ENCODE data around the gene BPGM. TPM values are rescaled to one million over a fixed set of nuclear protein-coding genes. Genes with fewer than 3 reads are reported as not detected.
A peak's percentile ranks its signal among the peaks of the same experiment; 100 is the strongest.

The BPGM gene
- total RNA-seq, 4 donors from 2014 or later = 8.8 to 24.9 (median 24.0) TPM

GRCh38 chr7:134705716-134706115 lies 59.1 kb downstream of the BPGM start:
- 20 to 50% methylated on average over 2 of the region's 2 CpGs for WGBS, 2 donors
- Histone ChIP-seq H3K27ac (peak overlapping the region in 2 of 4 donors; percentile 93 to 94), H3K36me3 (no peaks in the 10 kb centered on the region), H3K9me3 (no peaks in the 10 kb centered on the region), H3K4me1 (peaks cover 0 to 65% (median 30%) of the 10 kb centered on the region in 4 donors), H3K4me3 (no peak overlapping the region), H3K27me3 (no peaks in the 10 kb centered on the region)
- TF ChIP-seq EP300 (IDR thresholded peaks at IDR 0.05) (peak in 1 of 2 donors; percentile 43), POLR2A (IDR thresholded peaks at IDR 0.05) (no peak), CTCF (IDR thresholded peaks at IDR 0.05) (no peak)
- DNase-seq (ENCODE audit: low spot score in 2 of 2) = no peak

- Histone ChIP-seq H3K27me3 (no peaks in the 10 kb centered on the region), H3K4me1 (peaks cover 0 to 69% (median 28%) of the 10 kb centered on the region in 4 donors), H3K36me3 (no peaks in the 10 kb centered on the region), H3K4me3 (no peak overlapping the region), H3K27ac (peak overlapping the region in 2 of 4 donors; percentile 51 to 93), H3K9me3 (no peaks in the 10 kb centered on the region)
- WGBS, 2 donors = 82 to 87% methylated on average over 5 of the region's 5 CpGs
- TF ChIP-seq CTCF (IDR thresholded peaks at IDR 0.05) (no peak), POLR2A (IDR thresholded peaks at IDR 0.05) (no peak), EP300 (IDR thresholded peaks at IDR 0.05) (no peak)
- DNase-seq (ENCODE audit: low spot score in 2 of 2) = no peak
Observed at GRCh38 chr7:134706468-134706867, 59.8 kb downstream of the BPGM start.

GRCh38 chr7:134707663-134708378 lies 61.2 kb downstream of the BPGM start:
- peak in 1 of 2 donors; percentile 54 for DNase-seq (ENCODE audit: low spot score in 2 of 2)
- 96 to 100% methylated on average over 4 of the region's 4 CpGs for WGBS, 2 donors
- H3K27me3 ChIP-seq = no peaks in the 10 kb centered on the region
- H3K4me3 ChIP-seq = no peak overlapping the region
- H3K4me1 ChIP-seq = peaks cover 0 to 67% (median 21%) of the 10 kb centered on the region in 4 donors
- H3K9me3 ChIP-seq = no peaks in the 10 kb centered on the region
- TF ChIP-seq CTCF (IDR thresholded peaks at IDR 0.05) (no peak), EP300 (IDR thresholded peaks at IDR 0.05) (peak in 1 of 2 donors; percentile 79)
- H3K27ac ChIP-seq = peak overlapping the region in 2 of 4 donors; percentile 48 to 93
- H3K36me3 ChIP-seq = no peaks in the 10 kb centered on the region

GRCh38 chr7:134708692-134709091 lies 62.0 kb downstream of the BPGM start:
- peak overlapping the region in 2 of 4 donors; percentile 19 to 38 for H3K27ac ChIP-seq
- whole genome bisulfite sequencing, 2 donors = 40 to 65% methylated on average over 2 of the region's 2 CpGs
- TF ChIP-seq POLR2A (IDR thresholded peaks at IDR 0.05) (no peak), CTCF (IDR thresholded peaks at IDR 0.05) (no peak), EP300 (IDR thresholded peaks at IDR 0.05) (no peak)
- H3K27me3 ChIP-seq = no peaks in the 10 kb centered on the region
- H3K4me3 ChIP-seq = no peak overlapping the region
- no peak for DNase-seq (ENCODE audit: low spot score in 2 of 2)
- no peaks in the 10 kb centered on the region for H3K9me3 ChIP-seq
- peaks cover 0 to 59% (median 13%) of the 10 kb centered on the region in 4 donors for H3K4me1 ChIP-seq
- H3K36me3 ChIP-seq = no peaks in the 10 kb centered on the region

GRCh38 chr7:134709197-134709596 lies 62.5 kb downstream of the BPGM start:
- TF ChIP-seq POLR2A (IDR thresholded peaks at IDR 0.05) (no peak), CTCF (IDR thresholded peaks at IDR 0.05) (no peak), EP300 (IDR thresholded peaks at IDR 0.05) (no peak)
- H3K27me3 ChIP-seq = no peaks in the 10 kb centered on the region
- H3K9me3 ChIP-seq = no peaks in the 10 kb centered on the region
- WGBS, 2 donors = 45 to 49% methylated on average over 2 of the region's 2 CpGs
- H3K36me3 ChIP-seq = no peaks in the 10 kb centered on the region
- peak overlapping the region in 2 of 4 donors; percentile 19 to 38 for H3K27ac ChIP-seq
- no peak for DNase-seq (ENCODE audit: low spot score in 2 of 2)
- H3K4me3 ChIP-seq = no peak overlapping the region
- peaks cover 0 to 54% (median 10%) of the 10 kb centered on the region in 4 donors for H3K4me1 ChIP-seq

Measured in tibial nerve (tissue), 4 donors.